IPS-20b (cell line): ENCODE data around the gene BMPER.

Source experiments
- H3K27ac ChIP-seq: one replicate; pipeline ENCODE4 v1.5.1; 2013; ENCODE audit warnings: low read length
- H3K27me3 ChIP-seq: 2 replicates; pipeline ENCODE4 v1.6.1; 2013; ENCODE audit warnings: mild to moderate bottlenecking, low read length, inconsistent platforms; ENCODE audit not compliant: insufficient read depth
- H3K36me3 ChIP-seq: 2 replicates; pipeline ENCODE4 v1.6.1; 2013; ENCODE audit warnings: low read depth, mild to moderate bottlenecking, inconsistent platforms, low read length, moderate library complexity; ENCODE audit not compliant: insufficient read depth
- H3K4me1 ChIP-seq: 2 replicates; pipeline ENCODE4 v1.6.1; 2013; ENCODE audit warnings: mild to moderate bottlenecking, control low read depth, inconsistent platforms, low read length, moderate library complexity; ENCODE audit not compliant: insufficient read depth
- H3K4me3 ChIP-seq: 2 replicates; pipeline ENCODE4 v1.5.1; 2013; ENCODE audit warnings: mild to moderate bottlenecking, low read length, inconsistent platforms
- H3K9ac ChIP-seq: 2 replicates; pipeline ENCODE4 v1.6.1; 2013; ENCODE audit warnings: low read depth, mild to moderate bottlenecking, inconsistent platforms, low read length, moderate library complexity
- H3K9me3 ChIP-seq: 2 replicates; pipeline ENCODE4 v1.6.1; 2013; ENCODE audit warnings: mild to moderate bottlenecking, low read depth, low read length, inconsistent platforms; ENCODE audit not compliant: insufficient read depth

Gene BMPER

DNA sequence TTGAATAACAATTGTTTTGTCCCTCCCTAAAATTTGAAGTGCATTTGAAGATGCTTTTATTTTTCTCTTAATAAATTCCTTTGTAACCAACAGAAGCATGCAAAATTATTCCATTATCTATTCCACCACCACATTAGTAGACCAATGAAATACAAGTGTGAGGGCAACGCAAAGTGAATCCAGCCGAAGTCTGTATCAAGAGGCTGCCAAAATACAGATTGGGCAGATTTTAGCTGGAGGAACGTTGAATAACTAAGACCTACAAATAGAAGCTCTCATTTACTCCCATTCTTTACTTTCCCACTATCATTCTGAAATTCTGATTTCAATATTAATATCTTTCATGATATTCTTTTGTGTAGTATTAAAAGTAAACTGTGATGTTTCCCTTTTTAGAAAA lies 233.7 kb downstream of the BMPER start:
- Histone ChIP-seq H3K9me3 (no peaks in the 10 kb centered on the region), H3K4me1 (peaks cover 23% of the 10 kb centered on the region), H3K36me3 (no peaks in the 10 kb centered on the region), H3K9ac (no peak overlapping the region), H3K27me3 (no peaks in the 10 kb centered on the region), H3K27ac (no peak overlapping the region), H3K4me3 (no peak overlapping the region)

DNA sequence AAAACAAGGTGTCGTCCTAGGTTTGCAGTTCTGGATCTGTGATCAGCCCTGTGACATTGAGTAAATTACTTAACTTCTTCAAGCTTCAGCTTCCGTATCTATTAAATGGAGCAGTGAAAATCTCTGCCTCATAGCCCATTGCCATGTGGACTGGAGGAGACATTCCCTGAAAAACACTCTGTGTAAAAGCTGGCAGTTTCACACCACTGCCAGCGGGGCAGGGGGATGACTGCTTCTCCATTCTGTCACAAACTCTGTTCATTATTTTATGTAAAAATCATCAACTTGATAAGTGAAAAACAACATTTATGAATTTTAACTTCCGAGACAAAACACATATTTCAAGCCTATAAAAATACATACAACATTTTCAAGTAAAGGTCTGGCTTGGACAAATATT lies 234.7 kb downstream of the BMPER start:
- H3K27me3 ChIP-seq = no peaks in the 10 kb centered on the region
- no peak overlapping the region for H3K27ac ChIP-seq
- no peak overlapping the region for H3K4me3 ChIP-seq
- no peaks in the 10 kb centered on the region for H3K9me3 ChIP-seq
- no peak overlapping the region for H3K9ac ChIP-seq
- no peaks in the 10 kb centered on the region for H3K36me3 ChIP-seq
- H3K4me1 ChIP-seq = peaks cover 23% of the 10 kb centered on the region

DNA sequence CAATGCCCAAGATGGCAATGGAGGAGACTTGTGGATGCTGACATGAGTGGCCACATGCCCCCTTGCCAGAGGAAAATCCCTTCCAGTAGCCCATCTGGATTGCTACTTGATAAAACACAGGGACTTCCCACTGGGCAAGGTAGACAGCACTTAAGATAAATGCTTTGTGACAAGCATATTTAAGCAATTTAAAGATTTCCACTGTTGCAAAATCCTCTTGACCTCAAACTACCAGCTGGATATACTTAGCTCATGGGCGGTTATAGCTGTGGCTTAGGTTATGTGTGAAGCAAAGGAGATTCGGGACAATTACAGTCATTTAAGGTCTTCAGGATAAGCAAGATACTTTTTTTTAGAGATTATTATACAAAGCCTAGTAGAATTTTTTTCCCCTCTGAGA lies 238.1 kb downstream of the BMPER start:
- Histone ChIP-seq H3K36me3 (no peaks in the 10 kb centered on the region), H3K9me3 (no peaks in the 10 kb centered on the region), H3K4me1 (peaks cover 14% of the 10 kb centered on the region), H3K4me3 (no peak overlapping the region), H3K27ac (no peak overlapping the region), H3K27me3 (no peaks in the 10 kb centered on the region), H3K9ac (no peak overlapping the region)

DNA sequence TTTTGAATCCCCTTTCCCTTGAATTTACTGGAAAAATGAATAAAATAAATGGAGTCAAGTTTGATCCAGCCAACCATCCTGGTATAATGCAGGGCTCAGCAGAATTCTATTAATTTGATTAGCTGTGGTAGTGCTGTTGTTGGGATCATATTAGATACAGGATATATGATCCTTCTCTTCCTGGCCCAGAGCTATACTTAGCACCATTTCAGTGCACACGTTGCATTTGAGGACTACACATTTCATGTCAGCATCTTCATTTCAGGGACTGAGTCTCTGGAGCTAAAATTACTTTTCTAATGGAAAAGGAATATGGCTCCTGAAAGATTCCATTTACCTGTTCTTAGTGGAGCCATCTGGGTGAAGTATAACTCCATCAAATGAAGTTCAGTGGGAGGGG lies 240.3 kb downstream of the BMPER start:
- Histone ChIP-seq H3K4me1 (no peaks in the 10 kb centered on the region), H3K27ac (no peak overlapping the region), H3K36me3 (no peaks in the 10 kb centered on the region), H3K9me3 (no peaks in the 10 kb centered on the region), H3K4me3 (no peak overlapping the region), H3K9ac (no peak overlapping the region), H3K27me3 (no peaks in the 10 kb centered on the region)

DNA sequence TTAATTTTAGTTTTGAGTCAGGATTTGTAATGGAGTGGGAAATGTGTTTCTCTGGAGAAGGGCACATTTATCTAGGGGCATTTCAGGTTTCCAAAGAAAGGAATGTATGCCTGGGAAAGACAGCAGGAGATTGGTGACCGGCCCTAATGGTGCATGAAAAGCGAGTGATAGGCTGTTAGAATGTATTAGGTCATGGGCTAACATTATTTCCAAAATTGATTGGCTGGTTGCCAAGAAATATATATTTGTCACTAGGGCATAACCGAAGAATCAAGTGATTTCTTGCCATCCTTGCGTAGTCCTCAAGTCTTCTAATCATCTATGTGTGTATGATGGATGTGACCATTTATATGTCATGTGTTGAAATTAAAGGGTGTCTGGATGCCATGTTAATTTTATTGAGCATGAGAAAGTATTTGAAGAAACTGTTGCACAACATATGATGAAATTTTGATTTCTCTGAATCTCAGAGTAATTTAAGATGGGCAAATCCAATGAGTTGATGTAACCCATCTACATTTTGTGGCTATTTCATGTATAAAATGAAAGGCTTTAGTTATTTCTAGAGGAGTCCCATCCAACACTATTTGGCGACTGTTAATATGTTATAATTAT lies 248.4 kb downstream of the BMPER start:
- Histone ChIP-seq H3K36me3 (no peaks in the 10 kb centered on the region), H3K4me1 (peaks cover 16% of the 10 kb centered on the region), H3K9me3 (no peaks in the 10 kb centered on the region; the same call in 1 of the 2 replicates), H3K27ac (no peak overlapping the region), H3K4me3 (no peak overlapping the region), H3K9ac (no peak overlapping the region), H3K27me3 (no peaks in the 10 kb centered on the region)

DNA sequence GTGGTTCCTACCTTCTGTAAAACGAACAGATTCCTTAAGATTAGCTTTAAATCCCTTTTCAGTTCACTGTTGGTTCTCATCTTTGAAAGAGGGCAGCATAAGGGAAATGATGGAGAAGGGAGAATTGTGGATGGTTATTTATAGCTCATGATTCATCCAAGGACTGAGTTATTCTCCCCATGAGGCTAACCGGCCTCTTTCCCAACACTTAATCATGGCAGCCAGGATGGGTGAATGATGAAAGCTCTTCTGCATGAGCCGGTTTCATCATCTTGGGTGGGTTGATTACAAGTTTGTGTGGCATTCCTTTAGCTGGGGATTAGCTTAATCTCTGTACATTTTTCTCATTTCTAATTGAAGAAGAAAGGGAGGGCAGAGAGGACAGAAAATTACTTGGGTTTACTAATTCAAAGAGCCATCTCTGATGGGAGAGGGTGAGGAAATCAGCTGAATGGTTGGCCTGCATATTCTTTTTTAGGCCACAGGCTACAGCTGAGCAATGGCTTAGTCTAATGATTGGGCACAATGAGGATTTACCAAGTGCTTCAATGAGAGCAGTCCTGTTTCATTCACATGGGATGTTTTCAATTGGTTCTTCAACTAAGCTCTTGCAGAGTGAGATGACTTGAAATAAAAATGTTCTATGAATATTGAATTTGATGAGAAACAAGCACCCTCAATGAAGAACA lies 250.0 kb downstream of the BMPER start:
- Histone ChIP-seq H3K36me3 (no peaks in the 10 kb centered on the region), H3K9ac (no peak overlapping the region), H3K9me3 (no peaks in the 10 kb centered on the region; the same call in 1 of the 2 replicates), H3K27ac (no peak overlapping the region), H3K4me1 (peaks cover 16% of the 10 kb centered on the region), H3K27me3 (no peaks in the 10 kb centered on the region), H3K4me3 (no peak overlapping the region)

DNA sequence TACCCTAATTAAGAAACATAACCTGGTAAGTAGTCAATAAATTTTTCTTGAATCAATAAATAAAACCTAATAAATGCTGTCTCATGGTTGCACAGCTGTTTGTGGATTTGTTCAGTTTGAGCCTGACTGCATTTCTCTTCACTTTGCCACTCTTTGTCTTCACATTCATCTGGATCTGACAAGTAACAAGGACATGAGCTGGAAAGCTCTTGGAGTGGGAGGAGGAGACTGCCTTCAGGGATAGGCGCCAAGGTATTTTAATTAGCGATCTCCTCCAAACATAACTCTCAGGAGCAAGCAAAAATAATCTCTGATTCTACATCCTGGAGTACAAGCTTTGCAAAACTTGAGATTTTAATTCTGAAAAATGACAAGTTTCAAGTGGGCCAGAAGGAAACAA lies 251.0 kb downstream of the BMPER start:
- Histone ChIP-seq H3K4me1 (peaks cover 16% of the 10 kb centered on the region), H3K4me3 (no peak overlapping the region), H3K9ac (no peak overlapping the region), H3K9me3 (no peaks in the 10 kb centered on the region; the same call in 1 of the 2 replicates), H3K36me3 (no peaks in the 10 kb centered on the region), H3K27ac (no peak overlapping the region), H3K27me3 (no peaks in the 10 kb centered on the region)

DNA sequence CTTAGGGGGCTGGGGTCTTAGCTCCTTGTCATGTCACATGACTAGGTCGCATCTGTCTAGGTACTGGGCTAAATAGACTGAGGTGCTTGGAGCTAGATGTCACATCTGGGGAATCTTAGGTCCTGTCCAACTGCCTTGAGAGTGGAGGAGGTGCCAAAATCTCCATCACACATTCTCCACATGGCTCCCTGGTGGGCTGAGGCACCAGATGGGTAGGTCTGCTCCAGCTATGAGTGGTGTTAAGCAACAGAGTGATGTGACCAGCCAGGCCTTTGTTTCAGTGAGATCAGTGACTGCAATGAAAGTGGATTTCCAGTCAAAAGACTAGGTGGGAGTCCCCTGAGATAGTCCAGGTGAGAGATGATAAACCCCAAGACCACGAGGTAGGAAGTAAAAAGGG lies 251.8 kb downstream of the BMPER start:
- Histone ChIP-seq H3K27me3 (no peaks in the 10 kb centered on the region), H3K36me3 (no peaks in the 10 kb centered on the region), H3K4me3 (no peak overlapping the region), H3K9ac (no peak overlapping the region), H3K27ac (no peak overlapping the region), H3K9me3 (no peaks in the 10 kb centered on the region; the same call in 1 of the 2 replicates), H3K4me1 (peaks cover 9% of the 10 kb centered on the region)

DNA sequence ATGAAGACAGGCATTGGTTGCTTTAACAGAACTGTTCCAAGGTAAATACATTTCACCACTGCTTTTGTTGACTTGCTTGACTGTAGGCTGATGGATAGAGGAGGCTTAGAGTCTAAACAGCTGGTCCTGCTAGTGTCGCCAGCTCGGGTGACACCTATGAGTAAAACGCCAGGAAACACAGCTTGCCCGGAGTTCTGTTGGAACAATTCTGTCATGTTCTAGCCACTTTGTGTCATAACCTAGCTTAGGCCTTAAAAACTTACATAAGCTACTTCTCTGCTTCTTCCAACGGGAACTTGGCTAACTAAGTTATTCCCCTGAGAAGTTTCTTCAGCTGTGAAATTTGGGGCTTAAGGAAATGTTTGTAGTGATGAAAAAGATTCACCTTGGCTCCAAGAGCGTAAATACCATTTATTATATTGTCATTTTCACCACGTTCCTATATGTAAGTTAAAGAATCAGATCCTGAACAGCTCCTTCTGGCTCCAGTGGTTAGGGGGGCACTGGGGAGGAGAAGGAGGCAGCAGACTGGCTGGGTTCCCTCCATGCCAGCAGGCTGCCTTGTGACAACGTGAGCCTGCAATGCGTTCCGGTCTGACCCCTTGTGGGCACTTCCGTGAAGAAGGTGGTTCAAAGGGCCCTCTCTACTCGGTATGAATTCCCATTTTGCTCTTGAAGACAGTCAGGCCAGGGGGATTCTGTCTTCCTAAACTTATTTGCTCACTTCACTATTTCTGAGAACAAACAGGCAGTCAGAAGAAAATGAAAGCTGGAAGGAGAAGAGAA lies 253.2 kb downstream of the BMPER start:
- H3K4me3 ChIP-seq = no peak overlapping the region
- no peaks in the 10 kb centered on the region for H3K4me1 ChIP-seq
- H3K36me3 ChIP-seq = no peaks in the 10 kb centered on the region
- H3K27ac ChIP-seq = no peak overlapping the region
- no peaks in the 10 kb centered on the region for H3K27me3 ChIP-seq
- no peak overlapping the region for H3K9ac ChIP-seq
- no peaks in the 10 kb centered on the region; the same call in 1 of the 2 replicates for H3K9me3 ChIP-seq

DNA sequence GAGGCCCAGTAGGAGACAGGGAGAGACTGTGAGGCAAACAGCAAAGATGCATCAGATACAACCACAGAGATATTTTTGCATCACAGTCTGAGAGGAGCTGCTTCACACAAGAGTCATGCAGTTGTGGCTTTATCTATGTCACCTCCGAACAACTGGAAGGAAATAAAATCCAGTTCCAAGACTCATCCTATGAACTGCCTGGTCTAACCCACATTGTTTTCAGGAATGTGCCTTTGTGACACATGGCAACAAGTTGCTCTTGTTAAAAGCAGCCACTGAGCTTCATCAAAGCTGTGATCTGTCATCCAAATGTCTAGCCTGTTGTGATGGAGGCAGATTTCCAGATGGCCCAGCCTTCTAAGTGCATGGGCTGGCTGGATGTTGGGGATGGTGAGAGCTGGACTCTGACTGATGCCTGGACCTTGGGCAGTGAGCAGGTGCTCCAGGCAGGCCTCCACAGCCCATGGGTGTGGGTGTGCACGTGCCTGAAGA lies 255.0 kb downstream of the BMPER start:
- Histone ChIP-seq H3K4me3 (no peak overlapping the region), H3K27ac (no peak overlapping the region), H3K27me3 (no peaks in the 10 kb centered on the region), H3K9me3 (no peaks in the 10 kb centered on the region; the same call in 1 of the 2 replicates), H3K36me3 (no peaks in the 10 kb centered on the region), H3K9ac (no peak overlapping the region), H3K4me1 (no peaks in the 10 kb centered on the region)

DNA sequence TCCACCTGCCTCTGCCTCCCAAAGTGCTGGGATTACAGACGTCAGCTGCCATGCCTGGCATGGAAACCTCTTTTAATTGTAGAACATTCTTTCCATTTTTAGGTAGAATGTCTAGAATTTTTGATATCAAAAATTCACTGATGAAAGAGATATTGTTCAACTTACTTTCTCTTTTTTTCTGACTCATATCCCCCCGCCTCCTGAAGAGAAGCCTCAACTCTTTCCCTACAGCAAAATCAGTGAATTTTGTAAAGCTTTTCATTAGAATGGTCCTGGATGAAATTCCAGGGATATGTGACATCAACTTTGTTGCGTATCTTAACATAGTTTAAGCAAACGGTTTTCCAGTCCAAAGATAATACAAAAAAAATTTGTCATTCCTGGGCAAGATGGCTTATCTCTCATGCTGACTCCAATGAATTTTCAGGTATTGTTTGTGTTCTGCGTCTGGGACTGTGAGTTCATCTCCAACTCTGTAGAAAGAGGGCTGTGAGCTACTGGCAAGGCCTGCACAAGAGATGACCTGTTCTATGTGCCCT lies 256.8 kb downstream of the BMPER start:
- Histone ChIP-seq H3K4me3 (no peak overlapping the region), H3K9me3 (no peaks in the 10 kb centered on the region; the same call in 1 of the 2 replicates), H3K9ac (no peak overlapping the region), H3K4me1 (no peaks in the 10 kb centered on the region), H3K27ac (no peak overlapping the region), H3K27me3 (no peaks in the 10 kb centered on the region), H3K36me3 (no peaks in the 10 kb centered on the region)
